Caco-2 (cell line): ENCODE data around the gene CX3CL1. TPM values are rescaled to one million over a fixed set of nuclear protein-coding genes. Genes with fewer than 3 reads are reported as not detected.

ENCODE experiments used
- BruUV-seq: library from RNA; stranded (reverse); fragments of 400-500 nt; replicated peaks from 2 replicates; lab custom pipeline; 2021; lab: Mats Ljungman, UMichigan
- CTCF ChIA-PET: fragments of 300-600 bp; sonication (Branson Sonifier 250); formaldehyde crosslinking; loops from one replicate; lab custom pipeline; 2022; ENCODE audit warnings: antibody characterized with exemption; lab: Charles Lee
- POLR2A ChIA-PET: fragments of 300-600 bp; sonication (Branson Sonifier 250); formaldehyde crosslinking; loops from one replicate; lab custom pipeline; 2022; ENCODE audit warnings: antibody characterized with exemption; lab: Charles Lee
- DNase-seq, 2 experiments: peaks; one replicate each; pipeline versions ENCODE4 v3.0.0 to v3.0.0-alpha.2; 2020 to 2022
- H3K27me3 ChIP-seq: replicated peaks from 2 replicates; pipeline ENCODE4 v1.6.0; 2011; ENCODE audit warnings: low read length; ENCODE audit not compliant: control insufficient read depth, insufficient read depth
- H3K36me3 ChIP-seq: 2 replicates; pipeline ENCODE4 v1.5.1; 2011; ENCODE audit warnings: low read length; ENCODE audit not compliant: control insufficient read depth, insufficient read depth
- H3K4me1 ChIP-seq: fragments of 250-450 bp; sonication (Bioruptor Pico); 2 replicates; pipeline ENCODE4 v1.5.1; 2020; ENCODE audit warnings: mild to moderate bottlenecking
- H3K4me3 ChIP-seq: 2 replicates; pipeline ENCODE4 v1.5.1; 2011; ENCODE audit warnings: low read depth, mild to moderate bottlenecking, control low read depth, low read length
- H3K9me3 ChIP-seq: fragments of 250-450 bp; sonication (Bioruptor Pico); 2 replicates; pipeline ENCODE4 v1.5.1; 2020; ENCODE audit warnings: mild to moderate bottlenecking, moderate library complexity
- H3K27ac Mint-ChIP-seq: one replicate; pipeline ENCODE4 v1.8.0; 2022; ENCODE audit warnings: mixed read lengths; ENCODE audit not compliant: unreplicated experiment
- H3K27me3 Mint-ChIP-seq: one replicate; pipeline ENCODE4 v1.8.0; 2022; ENCODE audit warnings: mixed read lengths; ENCODE audit not compliant: insufficient read depth, unreplicated experiment
- H3K36me3 Mint-ChIP-seq: one replicate; pipeline ENCODE4 v1.8.0; 2022; ENCODE audit warnings: mild to moderate bottlenecking, mixed read lengths; ENCODE audit not compliant: insufficient read depth, unreplicated experiment
- H3K4me1 Mint-ChIP-seq: one replicate; pipeline ENCODE4 v1.8.0; 2022; ENCODE audit warnings: low read depth, mixed read lengths; ENCODE audit not compliant: unreplicated experiment
- H3K4me3 Mint-ChIP-seq: one replicate; pipeline ENCODE4 v1.8.0; 2022; ENCODE audit warnings: mild to moderate bottlenecking, moderate library complexity, mixed read lengths; ENCODE audit not compliant: unreplicated experiment
- H3K9me3 Mint-ChIP-seq: one replicate; pipeline ENCODE4 v1.8.0; 2022; ENCODE audit warnings: mixed read lengths; ENCODE audit not compliant: unreplicated experiment
- CTCF ChIP-seq, 2 experiments: fragments of 200-600 bp in 1 of 2; IDR thresholded peaks; 1 replicate in 1 of 2; 2 replicates in 1 of 2; pipeline versions ENCODE4 v1.5.1 to v1.8.0; 2011 to 2022; ENCODE audit warnings: antibody characterized with exemption in 1 of 2, control low read depth in 1 of 2, inconsistent platforms in 1 of 2, low read depth in 1 of 2, low read length in 1 of 2, mild to moderate bottlenecking in 1 of 2, moderate library complexity in 1 of 2; ENCODE audit not compliant: insufficient read depth in 1 of 2, severe bottlenecking in 1 of 2, unreplicated experiment in 1 of 2
- intact Hi-C: fragments of 100-400 bp; cut with micrococcal nuclease; formaldehyde crosslinking; loops from one replicate; pipeline ENCODE4 v1.10.0; 2022; ENCODE audit not compliant: unreplicated experiment
- total RNA-seq: library from RNA; stranded (reverse); gene quantifications from 2 replicates; pipeline ENCODE4 v1.2.3, GENCODE V29; 2022

CX3CL1 gene
- total RNA-seq, 1 experiment from 2014 or later: not detected

GRCh38 chr16:57329718-57330327, 42.5 kb upstream of the CX3CL1 start:
- Mint-ChIP-seq H3K4me3 (no peak overlapping the region), H3K9me3 (no peaks in the 10 kb centered on the region), H3K27ac (no peak overlapping the region), H3K27me3 (no peaks in the 10 kb centered on the region), H3K36me3 (no peaks in the 10 kb centered on the region), H3K4me1 (no peaks in the 10 kb centered on the region)
- CTCF ChIA-PET: no interaction called here
- POLR2A ChIA-PET: no interaction called here
- Histone ChIP-seq H3K4me1 (no peaks in the 10 kb centered on the region), H3K9me3 (no peaks in the 10 kb centered on the region), H3K27me3 (no peaks in the 10 kb centered on the region), H3K4me3 (no peak overlapping the region), H3K36me3 (no peaks in the 10 kb centered on the region)
- TF ChIP-seq CTCF (IDR thresholded peaks at IDR 0.05; ENCODE audit: insufficient read depth in 1 of 2, low read depth in 1 of 2, low read length in 1 of 2, severe bottlenecking in 1 of 2, unreplicated experiment in 1 of 2): no peak
- no TSS peak for BruUV-seq
- intact Hi-C loops: no loop called here
- no peak for DNase-seq

DNA sequence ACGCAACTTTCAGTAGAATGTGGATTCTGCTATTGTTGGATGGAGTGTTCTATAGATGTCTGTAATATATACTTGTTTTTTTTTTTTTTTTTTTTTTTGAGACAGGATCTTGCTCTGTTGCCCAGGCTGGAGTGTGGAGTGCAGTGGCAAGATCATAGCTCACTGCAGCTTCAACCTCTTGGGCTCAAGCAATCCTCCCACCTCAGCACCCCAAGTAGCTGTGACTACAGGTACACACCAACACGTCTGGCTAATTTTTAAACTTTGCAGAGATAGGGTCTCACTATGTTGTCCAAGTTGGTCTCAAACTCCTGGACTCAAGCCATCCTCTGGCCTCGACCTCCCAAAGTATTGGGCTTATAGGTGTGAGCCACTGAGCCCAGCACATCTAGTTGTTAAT, 40.9 kb upstream of the CX3CL1 start:
- H3K36me3 ChIP-seq: no peaks in the 10 kb centered on the region
- H3K4me3 Mint-ChIP-seq: no peak overlapping the region
- no peaks in the 10 kb centered on the region for H3K4me1 Mint-ChIP-seq
- no peaks in the 10 kb centered on the region for H3K9me3 Mint-ChIP-seq
- BruUV-seq: no TSS peak
- H3K27ac Mint-ChIP-seq: no peak overlapping the region
- intact Hi-C loops: no loop called here
- ChIA-PET POLR2A (no interaction called here), CTCF (interaction anchor here (0.6 to 1.1 kb wide), 2 partner anchors 86 to 336 kb away, joined by 3 to 4 read pairs; no protein-coding TSS in a partner anchor)
- H3K4me3 ChIP-seq: no peak overlapping the region
- no peaks in the 10 kb centered on the region for H3K9me3 ChIP-seq
- H3K27me3 Mint-ChIP-seq: no peaks in the 10 kb centered on the region
- no peak for TF ChIP-seq CTCF (IDR thresholded peaks at IDR 0.05; ENCODE audit: insufficient read depth in 1 of 2, low read depth in 1 of 2, low read length in 1 of 2, severe bottlenecking in 1 of 2, unreplicated experiment in 1 of 2)
- no peaks in the 10 kb centered on the region for H3K4me1 ChIP-seq
- DNase-seq: no peak
- H3K36me3 Mint-ChIP-seq: no peaks in the 10 kb centered on the region
- no peaks in the 10 kb centered on the region for H3K27me3 ChIP-seq

GRCh38 chr16:57333402-57333801, 38.9 kb upstream of the CX3CL1 start:
- no peaks in the 10 kb centered on the region for H3K36me3 Mint-ChIP-seq
- H3K27me3 ChIP-seq: no peaks in the 10 kb centered on the region
- H3K4me3 ChIP-seq: no peak overlapping the region
- H3K4me1 ChIP-seq: no peaks in the 10 kb centered on the region
- H3K36me3 ChIP-seq: no peaks in the 10 kb centered on the region
- no peak overlapping the region for H3K27ac Mint-ChIP-seq
- H3K4me3 Mint-ChIP-seq: no peak overlapping the region
- H3K27me3 Mint-ChIP-seq: no peaks in the 10 kb centered on the region
- intact Hi-C loops: no loop called here
- no peak for TF ChIP-seq CTCF (IDR thresholded peaks at IDR 0.05; ENCODE audit: insufficient read depth in 1 of 2, low read depth in 1 of 2, low read length in 1 of 2, severe bottlenecking in 1 of 2, unreplicated experiment in 1 of 2)
- no TSS peak for BruUV-seq
- no peaks in the 10 kb centered on the region for H3K4me1 Mint-ChIP-seq
- POLR2A ChIA-PET: no interaction called here
- H3K9me3 Mint-ChIP-seq: no peaks in the 10 kb centered on the region
- H3K9me3 ChIP-seq: peaks cover 8% of the 10 kb centered on the region; the same call in 1 of the 2 replicates
- CTCF ChIA-PET: no interaction called here
- no peak for DNase-seq
